Gastroesophageal sphincter (tissue), 3 donors: Measurements from ENCODE around the gene SRBD1.

Experiments
- EP300 ChIP-seq: sonication (generic); formaldehyde crosslinking; IDR thresholded peaks from one replicate; pipeline ENCODE4 v1.6.1; 2017; ENCODE audit warnings: antibody characterized with exemption, mild to moderate bottlenecking
- POLR2AphosphoS5 ChIP-seq: sonication (generic); formaldehyde crosslinking; IDR thresholded peaks from one replicate; pipeline ENCODE4 v1.6.1; 2017; ENCODE audit warnings: antibody characterized with exemption
- TF ChIP-seq, protein P1 (sequence below), 4 experiments: fragments of 200-600 bp in 2 of 4; fragments of 450-650 bp in 2 of 4; sonication (generic) in 1 of 4; IDR thresholded peaks; one replicate each; pipeline ENCODE4 v1.5.1; 2017 to 2019; ENCODE audit warnings: antibody characterized with exemption in 4 of 4, mild to moderate bottlenecking in 2 of 4, moderate library complexity in 2 of 4

GRCh38 chr2:45627911-45628310, 16.8 kb upstream of the SRBD1 start:
- TF ChIP-seq POLR2AphosphoS5 (no peak), EP300 (no peak)
- TF ChIP-seq, protein P1, sequence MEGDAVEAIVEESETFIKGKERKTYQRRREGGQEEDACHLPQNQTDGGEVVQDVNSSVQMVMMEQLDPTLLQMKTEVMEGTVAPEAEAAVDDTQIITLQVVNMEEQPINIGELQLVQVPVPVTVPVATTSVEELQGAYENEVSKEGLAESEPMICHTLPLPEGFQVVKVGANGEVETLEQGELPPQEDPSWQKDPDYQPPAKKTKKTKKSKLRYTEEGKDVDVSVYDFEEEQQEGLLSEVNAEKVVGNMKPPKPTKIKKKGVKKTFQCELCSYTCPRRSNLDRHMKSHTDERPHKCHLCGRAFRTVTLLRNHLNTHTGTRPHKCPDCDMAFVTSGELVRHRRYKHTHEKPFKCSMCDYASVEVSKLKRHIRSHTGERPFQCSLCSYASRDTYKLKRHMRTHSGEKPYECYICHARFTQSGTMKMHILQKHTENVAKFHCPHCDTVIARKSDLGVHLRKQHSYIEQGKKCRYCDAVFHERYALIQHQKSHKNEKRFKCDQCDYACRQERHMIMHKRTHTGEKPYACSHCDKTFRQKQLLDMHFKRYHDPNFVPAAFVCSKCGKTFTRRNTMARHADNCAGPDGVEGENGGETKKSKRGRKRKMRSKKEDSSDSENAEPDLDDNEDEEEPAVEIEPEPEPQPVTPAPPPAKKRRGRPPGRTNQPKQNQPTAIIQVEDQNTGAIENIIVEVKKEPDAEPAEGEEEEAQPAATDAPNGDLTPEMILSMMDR (IDR thresholded peaks at IDR 0.05) = no peak
